C4-2B (cell line): ENCODE results near the gene SUV39H1.

Experiments
- CTCF ChIP-seq: fragments of 450-650 bp; conservative IDR thresholded peaks from 2 replicates; pipeline ENCODE4 v1.5.1; 2017; ENCODE audit warnings: mild to moderate bottlenecking
- ZFX ChIP-seq: fragments of 450-650 bp; IDR thresholded peaks from 2 replicates; pipeline ENCODE4 v1.6.1; 2017

DNA sequence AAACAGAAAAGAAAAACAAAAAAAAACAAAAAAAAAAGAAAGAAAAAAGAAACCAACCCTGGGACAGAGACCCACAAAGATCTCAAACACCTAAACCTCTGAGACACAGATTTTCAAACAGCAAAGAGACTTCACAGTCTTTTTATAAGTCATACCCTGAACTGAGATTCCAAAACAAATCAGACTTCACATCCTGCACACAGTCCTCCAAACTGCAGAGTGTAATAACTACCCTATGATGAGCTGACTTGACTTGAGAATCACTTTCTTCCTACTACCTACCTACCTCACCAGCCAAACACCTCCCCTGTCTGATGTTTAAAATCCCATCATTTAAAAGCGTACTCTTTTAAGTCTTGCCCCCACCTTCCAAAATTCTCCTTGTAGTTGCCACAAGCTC lies 39.8 kb downstream of the SUV39H1 start:
- TF ChIP-seq CTCF (no peak), ZFX (no peak)
